ENCODE results near the gene XPNPEP1. TPM values are rescaled to one million over a fixed set of nuclear protein-coding genes. Genes with fewer than 3 reads are reported as not detected.

The XPNPEP1 gene
- total and polyA plus RNA-seq, 8 donors: 49.0 to 93.6 (median 80.5) TPM

GRCh38 chr10:109959259-109960145 lies 36.2 kb upstream of the XPNPEP1 start:
- Histone ChIP-seq H3K27ac (no peak overlapping the region), H3K27me3 (no peaks in the 10 kb centered on the region), H3K36me3 (no peaks in the 10 kb centered on the region), H3K4me3 (no peak overlapping the region), H3K9me3 (no peaks in the 10 kb centered on the region), H3K4me1 (no peaks in the 10 kb centered on the region)
- intact Hi-C loops (cut with DNase I): no loop called here
- TF ChIP-seq CTCF (IDR thresholded peaks at IDR 0.05): no peak
- DNase-seq (peak in 2 of 4 donors; percentile 76 to 89), ATAC-seq (no peak)

- ATAC-seq: no peak
- Histone ChIP-seq H3K27me3 (no peaks in the 10 kb centered on the region), H3K9me3 (no peaks in the 10 kb centered on the region), H3K4me1 (no peaks in the 10 kb centered on the region), H3K27ac (no peak overlapping the region), H3K4me3 (no peak overlapping the region), H3K36me3 (no peaks in the 10 kb centered on the region)
- no peak for TF ChIP-seq CTCF (IDR thresholded peaks at IDR 0.05)
- no peak for DNase-seq
- intact Hi-C loops (cut with DNase I): no loop called here
These were observed 34.7 kb upstream of the XPNPEP1 start for GRCh38 chr10:109958059-109958458.

GRCh38 chr10:109957092-109957797 lies 33.9 kb upstream of the XPNPEP1 start:
- no peak overlapping the region for H3K27ac ChIP-seq
- TF ChIP-seq CTCF (IDR thresholded peaks at IDR 0.05): no peak
- no peaks in the 10 kb centered on the region for H3K27me3 ChIP-seq
- ATAC-seq (peak; percentile 60), DNase-seq (no peak)
- H3K36me3 ChIP-seq: no peaks in the 10 kb centered on the region
- intact Hi-C loops (cut with DNase I): no loop called here
- H3K4me1 ChIP-seq: no peaks in the 10 kb centered on the region
- H3K4me3 ChIP-seq: no peak overlapping the region
- H3K9me3 ChIP-seq: no peaks in the 10 kb centered on the region

GRCh38 chr10:109956454-109957091 lies 33.3 kb upstream of the XPNPEP1 start:
- Histone ChIP-seq H3K9me3 (no peaks in the 10 kb centered on the region), H3K4me3 (no peak overlapping the region), H3K27ac (no peak overlapping the region), H3K27me3 (no peaks in the 10 kb centered on the region), H3K4me1 (no peaks in the 10 kb centered on the region), H3K36me3 (no peaks in the 10 kb centered on the region)
- TF ChIP-seq CTCF (IDR thresholded peaks at IDR 0.05): peak in 1 of 2 donors; percentile 63
- ATAC-seq (peak; percentile 54), DNase-seq (no peak)
- intact Hi-C loops (cut with DNase I): no loop called here

- Histone ChIP-seq H3K27ac (no peak overlapping the region), H3K27me3 (no peaks in the 10 kb centered on the region), H3K4me3 (no peak overlapping the region), H3K4me1 (no peaks in the 10 kb centered on the region), H3K9me3 (no peaks in the 10 kb centered on the region), H3K36me3 (no peaks in the 10 kb centered on the region)
- no peak for TF ChIP-seq CTCF (IDR thresholded peaks at IDR 0.05)
- DNase-seq (no peak), ATAC-seq (peak; percentile 7)
- intact Hi-C loops (cut with DNase I): no loop called here
These were observed 30.5 kb upstream of the XPNPEP1 start for GRCh38 chr10:109953766-109954165.
